NCI-H1048 (cell line): ENCODE measurements around the gene RPS6KC1.

Experiments used
- DNase-seq: peaks from one replicate; lab custom pipeline; 2025; lab: John Stamatoyannopoulos, UW

RPS6KC1 gene

GRCh38 chr1:213231795-213232231, 180.8 kb downstream of the RPS6KC1 start:
- no peak for DNase-seq

- no peak for DNase-seq
Observed at GRCh38 chr1:213242883-213243282, 191.8 kb downstream of the RPS6KC1 start.

- peak; percentile 89 for DNase-seq
Observed at GRCh38 chr1:213244664-213245091, 193.6 kb downstream of the RPS6KC1 start.

- DNase-seq: peak; percentile 34
Observed at GRCh38 chr1:213245260-213245910, 194.3 kb downstream of the RPS6KC1 start.

GRCh38 chr1:213247038-213247437, 196.0 kb downstream of the RPS6KC1 start:
- DNase-seq: no peak

- no peak for DNase-seq
Observed at GRCh38 chr1:213249395-213249794, 198.4 kb downstream of the RPS6KC1 start.

GRCh38 chr1:213250041-213250440, 199.0 kb downstream of the RPS6KC1 start:
- no peak for DNase-seq

GRCh38 chr1:213250446-213250845, 199.4 kb downstream of the RPS6KC1 start:
- DNase-seq: no peak

GRCh38 chr1:213251972-213252371, 200.9 kb downstream of the RPS6KC1 start:
- no peak for DNase-seq

GRCh38 chr1:213256438-213257087, 205.5 kb downstream of the RPS6KC1 start:
- no peak for DNase-seq

- DNase-seq: no peak
Observed at GRCh38 chr1:213260311-213261075, 209.5 kb downstream of the RPS6KC1 start.

- DNase-seq: no peak
Observed at GRCh38 chr1:213264531-213264930, 213.5 kb downstream of the RPS6KC1 start.

GRCh38 chr1:213266983-213267772, 216.1 kb downstream of the RPS6KC1 start:
- no peak for DNase-seq

- DNase-seq: no peak
Observed at GRCh38 chr1:213268221-213268620, 217.2 kb downstream of the RPS6KC1 start.

GRCh38 chr1:213269829-213270228, 218.8 kb downstream of the RPS6KC1 start:
- no peak for DNase-seq

GRCh38 chr1:213273546-213273945, 222.5 kb downstream of the RPS6KC1 start:
- DNase-seq: no peak

GRCh38 chr1:213274140-213274539, 223.1 kb downstream of the RPS6KC1 start:
- no peak for DNase-seq

- DNase-seq: no peak
Observed at GRCh38 chr1:213275293-213275692, 224.3 kb downstream of the RPS6KC1 start.

GRCh38 chr1:213276236-213276635, 225.2 kb downstream of the RPS6KC1 start:
- DNase-seq: no peak

GRCh38 chr1:213277036-213277435, 226.0 kb downstream of the RPS6KC1 start:
- no peak for DNase-seq

- DNase-seq: no peak
Observed at GRCh38 chr1:213279410-213279809, 228.4 kb downstream of the RPS6KC1 start.

- DNase-seq: no peak
Observed at GRCh38 chr1:213281640-213282301, 230.7 kb downstream of the RPS6KC1 start.
